Measurements from ENCODE around the gene FANCI.
A peak's percentile ranks its signal among the peaks of the same experiment; 100 is the strongest.

Gene FANCI

DNA sequence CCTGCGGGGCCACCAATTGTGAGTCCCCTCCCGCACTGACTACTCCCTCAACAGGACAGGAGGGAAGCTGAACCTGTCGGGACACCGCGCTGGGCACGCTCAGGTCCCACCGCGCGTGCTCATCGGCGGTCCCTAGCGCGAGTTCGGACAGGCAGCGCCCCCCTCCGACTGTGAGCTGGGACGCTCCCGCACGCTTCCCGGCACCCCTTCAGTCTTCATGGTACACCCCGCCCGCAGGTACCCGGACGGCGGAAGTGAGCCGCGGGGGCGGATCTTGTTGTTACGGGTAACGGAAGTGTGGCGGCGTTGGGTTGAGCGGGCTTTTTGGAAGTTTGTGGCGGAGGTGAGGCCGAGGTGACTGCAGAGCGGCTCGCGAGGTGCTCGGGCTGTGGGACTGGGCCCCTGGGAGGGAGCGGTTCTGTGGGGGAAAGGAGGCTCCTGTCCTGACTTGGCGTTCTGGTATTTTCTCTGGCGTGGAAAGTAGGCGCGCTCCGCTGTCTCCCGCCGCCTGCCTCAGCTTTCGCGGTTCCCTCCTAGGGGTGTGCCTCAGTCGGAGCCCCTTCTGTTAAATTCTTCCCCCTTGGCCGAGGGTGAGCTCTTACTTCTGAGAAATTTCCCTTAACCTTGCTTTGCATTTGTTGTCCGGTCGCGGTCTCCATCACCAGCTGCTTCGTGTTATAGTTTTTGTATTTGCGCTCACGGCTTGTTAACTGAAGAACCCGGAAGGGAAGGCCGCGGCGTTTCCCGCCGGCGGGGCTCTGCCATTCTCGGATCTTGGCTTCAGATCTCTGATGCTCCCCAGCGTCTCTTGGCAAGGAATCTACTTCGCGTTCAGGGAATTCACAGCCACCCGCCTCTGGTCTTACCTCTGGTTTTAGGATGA, at the start of gene FANCI:
Gene FANCI (plus strand): TSS at position 289 of the 883 bp plus-strand sequence. CDS start 3,669 bp downstream, outside the sequence.
- DNase-seq (ENCODE audit: low read depth) = peak; percentile 95

- DNase-seq (ENCODE audit: low read depth) = no peak
Observed at GRCh38 chr15:89194608-89195007, 49.2 kb upstream of the FANCI start.

DNA sequence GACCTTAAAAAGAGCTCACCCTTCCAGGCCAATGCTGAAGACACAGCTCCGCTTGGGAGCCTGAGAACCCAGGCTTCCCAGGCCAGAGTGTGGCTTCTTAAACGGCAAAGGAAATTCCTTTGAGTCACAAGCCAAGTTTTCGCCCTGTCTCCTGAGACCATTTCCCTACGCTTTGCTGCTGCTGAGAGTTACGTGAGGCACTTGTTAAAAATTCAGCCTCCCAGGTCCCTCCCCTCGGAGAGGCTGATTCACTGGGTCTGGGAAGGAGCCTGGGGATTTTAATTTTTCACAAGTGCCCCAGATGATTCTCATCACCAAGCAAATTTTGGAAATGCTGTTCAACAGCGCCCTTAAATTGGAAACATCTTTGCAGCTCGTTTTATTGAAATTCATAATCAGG, 47.9 kb upstream of the FANCI start:
- DNase-seq (ENCODE audit: low read depth) = no peak

GRCh38 chr15:89196241-89196640, 47.5 kb upstream of the FANCI start:
- DNase-seq (ENCODE audit: low read depth) = no peak

DNA sequence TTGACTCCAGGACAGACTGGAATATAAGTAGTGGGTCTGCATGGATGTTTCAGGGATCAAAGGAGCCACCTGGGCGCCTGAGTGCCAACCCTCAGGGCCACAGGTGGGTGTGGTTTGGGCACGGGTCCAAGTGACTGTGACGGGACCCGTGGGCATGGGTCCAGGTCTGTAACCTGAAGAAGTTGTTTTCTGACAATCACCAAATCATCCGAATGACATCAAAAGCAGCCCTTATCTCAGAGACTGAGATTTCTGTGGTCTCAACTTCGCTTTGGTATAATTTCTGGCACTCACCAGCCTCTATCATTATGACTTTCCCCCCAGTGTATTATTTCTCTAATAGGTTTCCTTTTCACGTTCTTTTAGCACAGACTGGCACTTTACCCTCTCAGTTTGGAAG, 46.8 kb upstream of the FANCI start:
- DNase-seq (ENCODE audit: low read depth) = no peak

GRCh38 chr15:89197503-89197971, 46.2 kb upstream of the FANCI start:
- DNase-seq (ENCODE audit: low read depth) = no peak

DNA sequence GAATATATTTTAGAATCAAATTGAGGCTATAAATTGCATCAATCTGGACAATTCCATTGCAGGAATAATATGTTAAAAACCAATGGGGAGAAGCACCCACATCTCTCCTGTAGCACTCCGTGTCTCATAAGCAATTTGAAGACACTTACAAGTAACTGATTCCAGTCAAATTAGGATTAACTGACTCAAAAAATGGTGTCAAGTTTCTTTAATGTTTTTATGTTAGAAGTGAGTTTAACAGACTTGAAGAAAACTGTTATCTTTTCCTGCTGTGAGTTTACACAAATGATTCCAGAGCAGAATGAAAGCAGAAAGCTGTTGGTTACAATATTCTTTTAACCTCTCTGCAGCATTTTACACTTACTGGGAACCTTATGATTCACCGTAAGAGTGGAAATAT, 45.6 kb upstream of the FANCI start:
- no peak for DNase-seq (ENCODE audit: low read depth)

GRCh38 chr15:89198934-89199333, 44.8 kb upstream of the FANCI start:
- DNase-seq (ENCODE audit: low read depth) = no peak

DNA sequence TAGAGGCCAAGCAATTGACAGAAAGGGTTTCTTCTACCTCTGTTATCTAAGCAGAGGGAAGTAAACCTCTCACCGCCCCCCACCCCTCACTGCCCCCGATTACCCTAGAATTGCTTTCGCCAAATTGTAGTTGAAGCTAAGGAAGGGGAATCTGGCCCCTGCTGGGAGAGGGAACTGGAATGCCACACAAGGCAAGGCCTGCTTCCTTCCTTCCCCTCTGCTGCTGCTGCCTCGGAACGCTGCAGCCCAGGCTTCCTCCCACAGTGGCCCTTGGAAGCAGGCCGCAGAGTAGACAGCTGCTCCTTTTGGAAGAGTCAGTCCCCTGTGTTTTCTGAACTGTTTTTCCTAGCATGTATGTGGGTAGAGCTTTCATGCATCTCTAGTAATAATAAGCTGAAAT, 44.0 kb upstream of the FANCI start:
- no peak for DNase-seq (ENCODE audit: low read depth)

DNA sequence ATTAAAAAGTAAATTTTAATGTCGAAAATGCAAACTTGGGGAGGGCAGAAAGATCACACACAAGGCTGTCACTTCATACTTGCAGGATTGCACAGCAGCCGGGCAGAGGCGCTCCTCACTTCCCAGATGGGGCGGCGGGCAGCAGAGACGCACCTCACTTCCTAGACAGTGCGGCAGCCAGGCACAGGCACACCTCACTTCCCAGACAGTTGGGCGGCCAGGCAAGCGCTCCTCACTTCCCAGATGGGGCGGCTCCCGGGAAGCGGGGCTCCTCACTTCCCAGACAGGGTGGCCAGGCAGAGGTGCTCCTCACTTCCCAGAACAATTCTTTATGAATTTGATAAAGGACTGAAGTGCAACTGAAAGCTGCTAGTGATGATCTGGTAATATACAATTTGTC, 43.6 kb upstream of the FANCI start:
- DNase-seq (ENCODE audit: low read depth) = no peak

DNA sequence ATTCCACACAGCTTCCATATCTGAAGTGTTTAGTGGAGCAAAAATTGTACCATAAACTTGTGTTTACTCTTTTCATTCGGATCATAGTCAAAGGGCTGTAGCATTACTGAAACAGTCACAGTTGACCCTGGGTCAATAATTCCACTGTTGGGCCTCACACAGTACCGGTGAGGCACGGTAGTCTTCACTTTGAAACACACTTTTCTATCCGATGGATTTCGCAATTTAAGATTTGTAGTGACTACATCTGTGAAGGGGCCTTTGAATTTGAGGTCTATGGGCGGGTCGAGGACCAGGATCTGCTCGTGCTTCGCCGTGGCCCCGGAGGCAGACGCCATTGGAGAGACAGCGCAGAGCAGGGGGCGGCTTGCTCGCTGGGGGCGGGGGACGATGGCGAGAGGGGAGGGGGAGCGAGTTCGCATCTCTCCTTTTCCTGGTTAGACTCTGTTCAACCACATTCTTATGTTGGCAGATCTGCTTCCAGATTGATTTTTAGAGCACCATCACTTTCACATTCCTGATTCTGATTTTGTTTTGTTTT, 42.2 kb upstream of the FANCI start:
- DNase-seq (ENCODE audit: low read depth) = no peak

DNA sequence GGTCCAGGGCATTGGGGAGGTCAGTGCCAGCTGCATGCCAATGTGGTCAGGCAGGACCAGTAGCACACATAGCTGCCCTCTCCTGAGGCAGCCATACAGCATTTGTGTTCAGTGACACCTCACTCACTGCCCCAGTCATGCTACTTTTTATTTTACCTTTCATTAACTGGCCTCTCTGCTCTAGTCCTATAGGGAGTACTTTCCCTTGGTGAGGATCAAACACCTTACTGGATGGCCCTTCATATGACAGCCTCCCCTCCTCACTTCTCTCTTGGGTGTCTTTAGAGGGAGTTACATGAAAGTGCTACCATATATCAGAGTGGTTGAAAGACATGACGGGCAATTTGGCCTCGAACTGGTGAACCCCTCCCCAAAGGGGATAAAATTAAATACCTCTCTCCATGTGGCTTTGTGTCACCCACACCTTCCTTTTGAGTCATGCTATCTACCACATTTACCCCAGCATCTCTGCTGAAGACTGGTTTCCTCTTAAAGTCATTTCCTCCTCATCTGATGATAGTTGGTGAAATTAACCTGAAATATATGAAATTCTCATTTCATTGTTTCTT, 40.0 kb upstream of the FANCI start:
- no peak for DNase-seq (ENCODE audit: low read depth)

GRCh38 chr15:89205991-89206585, 37.7 kb upstream of the FANCI start:
- no peak for DNase-seq (ENCODE audit: low read depth)

- peak; percentile 65 for DNase-seq (ENCODE audit: low read depth)
Observed at GRCh38 chr15:89206908-89207331, 36.9 kb upstream of the FANCI start.

GRCh38 chr15:89208256-89208655, 35.5 kb upstream of the FANCI start:
- DNase-seq (ENCODE audit: low read depth) = no peak

DNA sequence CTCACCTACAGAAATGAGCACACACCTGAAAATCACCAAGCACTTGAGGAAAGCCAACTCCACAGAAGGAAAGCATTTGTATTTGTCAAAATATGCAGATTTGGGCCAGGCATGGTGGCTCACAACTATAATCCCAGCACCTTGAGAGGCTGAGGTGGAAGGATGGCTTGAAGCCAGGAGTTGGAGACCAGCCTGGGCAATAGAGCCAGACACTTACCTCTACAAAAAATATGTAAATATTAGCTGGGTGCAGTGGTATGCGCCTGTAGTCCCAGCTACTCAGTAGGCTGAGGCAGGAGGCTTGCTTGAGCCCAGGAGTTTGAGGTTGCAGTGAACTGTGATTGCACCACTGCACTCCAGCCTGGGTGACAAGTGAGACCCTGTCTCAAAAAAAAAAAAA, 34.7 kb upstream of the FANCI start:
- DNase-seq (ENCODE audit: low read depth) = no peak

DNA sequence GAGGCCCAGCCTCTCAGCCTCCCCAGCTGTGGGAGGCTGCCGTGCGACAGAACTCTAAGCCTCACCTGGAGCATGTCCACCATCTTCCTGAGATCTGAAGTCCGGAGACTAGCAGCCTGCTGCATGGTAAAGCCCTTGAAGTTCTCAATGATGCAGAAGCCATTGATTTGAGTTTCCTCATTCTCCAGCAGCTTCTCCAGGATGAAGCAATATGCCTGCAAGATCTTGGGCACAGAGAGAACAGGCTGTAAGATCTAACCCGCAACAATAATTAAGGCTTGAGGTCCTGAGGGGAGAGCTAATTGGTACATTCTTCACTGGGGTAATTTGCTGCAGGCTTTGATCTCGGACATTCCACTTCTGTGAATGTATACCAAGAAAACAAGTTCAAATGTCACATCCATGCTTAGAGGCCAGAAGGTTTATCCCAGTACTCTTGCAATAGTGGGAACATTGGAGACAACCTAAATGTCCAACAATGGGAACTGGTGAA, 32.1 kb upstream of the FANCI start:
- no peak for DNase-seq (ENCODE audit: low read depth)

DNA sequence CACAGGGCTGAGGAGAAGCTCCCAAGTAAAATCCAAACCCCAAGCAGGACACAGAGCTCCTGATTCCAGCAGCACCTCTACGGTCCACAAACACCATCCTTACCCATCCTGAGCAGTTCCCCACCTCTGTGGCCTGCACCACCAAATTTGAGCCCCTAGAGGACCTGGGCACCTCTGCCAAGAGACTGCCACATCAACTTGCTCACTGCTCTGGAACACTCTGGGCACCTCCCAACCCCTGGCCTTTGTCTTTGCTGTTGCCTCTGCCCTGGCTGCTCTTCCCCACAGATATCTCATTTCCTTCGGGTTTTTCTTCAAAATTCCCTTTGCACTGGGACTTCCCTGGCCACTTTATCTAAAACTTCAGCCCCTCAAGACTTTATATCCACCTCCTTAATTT, 28.2 kb upstream of the FANCI start:
- DNase-seq (ENCODE audit: low read depth) = no peak

- DNase-seq (ENCODE audit: low read depth) = no peak
Observed at GRCh38 chr15:89217031-89217430, 26.7 kb upstream of the FANCI start.

DNA sequence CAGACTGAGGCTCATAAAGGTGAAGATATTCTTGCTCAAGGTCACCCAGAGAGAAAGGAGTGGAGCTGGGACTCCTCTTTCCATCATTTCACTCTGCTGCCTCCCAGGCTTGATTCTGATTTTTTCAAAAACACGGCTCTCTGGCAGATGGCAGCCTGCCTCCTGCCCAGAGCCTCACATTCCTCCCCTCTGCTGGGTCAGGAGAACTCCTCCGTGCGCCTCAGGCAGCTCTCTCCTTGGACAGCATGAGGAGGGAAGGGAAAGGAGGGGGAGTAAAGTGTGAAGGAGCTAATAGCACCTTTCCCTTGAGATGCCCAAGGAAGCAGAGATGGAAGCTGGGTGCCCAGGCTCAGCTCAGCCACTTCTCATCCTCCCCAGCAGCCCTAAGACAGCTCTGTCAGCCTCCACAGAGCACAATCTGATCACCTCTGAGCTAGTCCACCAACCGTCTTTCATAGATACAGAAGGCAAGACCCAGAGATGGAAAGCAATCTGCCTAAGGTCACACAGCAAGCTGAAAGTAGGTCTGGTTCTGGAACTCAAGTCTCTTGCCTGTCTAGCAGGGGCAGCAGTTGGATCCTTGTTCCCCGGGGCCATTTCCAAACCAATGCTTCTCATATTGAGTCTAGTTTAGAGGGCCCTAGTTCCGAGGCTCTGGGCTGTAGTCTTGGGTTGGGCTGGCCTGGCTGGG, 25.9 kb upstream of the FANCI start:
- DNase-seq (ENCODE audit: low read depth) = no peak

GRCh38 chr15:89218531-89218930, 25.2 kb upstream of the FANCI start:
- no peak for DNase-seq (ENCODE audit: low read depth)

DNA sequence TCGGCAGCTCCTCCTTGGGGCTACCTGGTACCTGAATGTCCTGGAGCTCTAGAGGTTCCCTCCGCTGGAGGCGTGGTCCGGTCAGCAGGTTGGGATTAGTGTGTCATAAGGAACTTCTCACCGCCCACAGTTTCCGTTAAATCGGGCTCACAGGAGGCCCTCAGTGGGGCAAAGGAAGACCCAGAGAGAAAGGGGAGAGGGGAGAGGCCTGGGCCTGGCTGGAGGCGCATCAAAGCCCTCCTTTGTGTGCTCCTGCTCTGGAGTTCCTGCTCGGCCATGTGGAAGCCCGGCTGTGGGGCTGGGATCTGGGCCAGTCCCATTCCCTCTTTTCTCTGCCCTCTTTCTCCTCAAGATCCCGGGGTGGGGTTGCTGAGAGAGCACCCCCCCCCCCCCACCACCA, 22.2 kb upstream of the FANCI start, which contains the start of gene RLBP1:
Gene RLBP1 (minus strand): TSS at position 37 of the 400 bp plus-strand sequence. CDS start 2,604 bp downstream, outside the sequence.
- no peak for DNase-seq (ENCODE audit: low read depth)
